Posterior cingulate gyrus (tissue), 11 donors: ENCODE data around the gene PPIL1.
"Not testable (repeated sequence)": the region's sequence is repeated elsewhere in the genome, so short reads cannot be mapped to it uniquely, and the experiment has no call there.

Experiments used
- DNase-seq, 10 donors: peaks; one replicate each; pipeline versions ENCODE4 v3.0.0 to v3.0.0-alpha.2; 2020 to 2021; ENCODE audit warnings: mixed read lengths in 3 of 10
- intact Hi-C: fragments of 100-400 bp; cut with DNase I; formaldehyde crosslinking; loops from one replicate; pipeline ENCODE4 v1.15.1; 2023

Gene PPIL1

GRCh38 chr6:36821581-36822335 is 52.8 kb downstream of the PPIL1 start:
- no peak for DNase-seq
- intact Hi-C loops, result no loop called here

GRCh38 chr6:36820700-36821580 is 53.7 kb downstream of the PPIL1 start:
- peak in 1 of 10 donors; percentile 88 for DNase-seq
- intact Hi-C loops, result no loop called here

DNA sequence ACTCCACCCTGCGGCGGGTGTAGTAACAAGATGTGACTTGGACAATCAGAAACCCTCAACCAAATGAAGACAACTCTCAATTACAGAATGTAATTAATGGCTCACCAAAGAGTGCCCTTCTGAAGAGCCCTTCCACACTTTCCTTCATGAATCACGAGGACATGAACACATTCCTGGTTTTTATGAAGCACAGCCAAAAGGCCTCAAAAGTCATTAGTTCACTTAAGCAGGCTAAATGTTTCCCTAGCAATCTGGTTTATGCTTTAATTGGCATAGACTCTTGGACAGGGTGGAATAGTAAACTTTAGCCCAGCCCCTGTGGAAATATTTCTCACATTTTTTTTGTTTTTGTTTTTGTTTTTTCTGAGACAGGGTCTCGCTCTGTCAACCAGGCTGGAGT is 55.8 kb downstream of the PPIL1 start:
- intact Hi-C loops, result no loop called here
- DNase-seq, result no peak

- DNase-seq, result no peak
- intact Hi-C loops, result no loop called here
Measured at GRCh38 chr6:36817847-36818246, 56.8 kb downstream of the PPIL1 start.

- no peak for DNase-seq
- intact Hi-C loops, result no loop called here
Measured at GRCh38 chr6:36817176-36817817, 57.3 kb downstream of the PPIL1 start.

DNA sequence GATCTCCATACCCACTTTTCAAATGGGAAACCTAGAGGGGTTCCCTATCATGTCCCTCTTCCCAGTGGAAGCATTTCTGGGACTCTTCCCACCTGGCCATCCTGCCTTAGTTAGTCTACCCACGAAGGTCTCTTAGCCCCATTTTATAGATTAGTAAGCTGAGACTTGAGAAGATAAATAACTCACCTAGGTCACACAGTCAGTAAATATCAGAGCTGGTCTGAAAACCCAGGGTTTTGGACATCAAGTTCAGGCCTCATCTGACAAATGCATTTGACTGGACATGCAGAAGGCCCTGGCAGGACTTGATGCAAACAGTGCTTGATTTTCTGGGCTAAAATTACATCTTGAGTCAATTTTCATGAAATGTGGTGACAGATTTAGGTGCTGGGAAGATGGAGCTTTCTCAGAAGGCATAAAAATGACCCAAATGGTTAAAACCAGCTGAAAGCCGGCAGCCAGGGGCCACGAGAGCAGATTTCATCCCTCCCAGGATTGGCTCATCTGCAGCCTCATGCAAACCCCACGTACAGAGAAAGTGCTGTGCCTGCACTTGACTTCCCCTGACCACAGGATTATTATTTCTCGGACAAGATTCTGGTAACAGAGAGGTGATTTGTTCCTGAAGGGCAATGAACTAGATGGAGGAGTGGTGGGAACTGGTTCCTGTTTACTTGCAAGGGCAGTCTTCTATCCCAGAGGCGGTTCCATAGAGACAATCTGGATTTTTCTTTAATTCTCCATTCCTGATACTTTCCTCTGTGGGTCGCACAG is 58.5 kb downstream of the PPIL1 start:
- no peak for DNase-seq
- intact Hi-C loops, result no loop called here

DNA sequence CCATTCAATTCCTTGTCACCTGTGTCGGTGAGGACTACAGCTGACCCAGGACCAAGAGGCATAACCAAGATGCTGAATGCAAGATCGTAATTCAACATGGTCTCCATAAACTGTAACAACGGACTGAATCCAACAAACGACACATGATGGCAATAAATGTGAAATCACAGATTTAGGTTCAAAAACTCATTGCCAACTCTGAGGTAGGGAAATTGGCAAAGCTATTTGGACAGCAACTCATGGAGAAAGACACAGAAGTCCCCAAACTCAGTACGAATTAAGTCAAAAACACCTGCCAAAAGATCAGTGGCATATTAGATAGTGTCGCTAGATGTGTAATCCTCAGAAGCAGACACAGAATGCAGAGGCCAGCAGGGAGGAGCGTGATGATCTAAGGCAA is 60.4 kb downstream of the PPIL1 start:
- intact Hi-C loops, result no loop called here
- no peak for DNase-seq

DNA sequence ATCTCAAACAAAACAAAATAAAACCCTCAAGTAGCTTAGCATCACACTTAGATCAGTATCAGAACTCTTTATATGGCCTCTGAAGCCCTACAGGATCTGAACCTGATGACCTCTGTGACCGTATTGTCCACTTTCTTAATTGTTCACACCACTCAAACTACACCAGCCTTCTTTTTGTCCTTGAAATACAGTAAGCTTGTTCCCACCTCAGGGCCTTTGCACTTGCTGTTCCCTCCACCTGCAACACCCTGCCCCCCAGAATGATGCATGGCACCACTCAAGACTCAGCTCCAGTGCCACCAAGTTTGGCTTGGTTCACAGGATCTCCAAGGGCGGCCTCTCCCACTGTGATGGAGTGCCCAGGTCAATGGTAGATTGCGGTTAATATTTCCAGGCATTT is 61.1 kb downstream of the PPIL1 start:
- no peak for DNase-seq
- intact Hi-C loops, result no loop called here

GRCh38 chr6:36813047-36813446 is 61.6 kb downstream of the PPIL1 start:
- intact Hi-C loops, DNase-seq: not testable (repeated sequence)

DNA sequence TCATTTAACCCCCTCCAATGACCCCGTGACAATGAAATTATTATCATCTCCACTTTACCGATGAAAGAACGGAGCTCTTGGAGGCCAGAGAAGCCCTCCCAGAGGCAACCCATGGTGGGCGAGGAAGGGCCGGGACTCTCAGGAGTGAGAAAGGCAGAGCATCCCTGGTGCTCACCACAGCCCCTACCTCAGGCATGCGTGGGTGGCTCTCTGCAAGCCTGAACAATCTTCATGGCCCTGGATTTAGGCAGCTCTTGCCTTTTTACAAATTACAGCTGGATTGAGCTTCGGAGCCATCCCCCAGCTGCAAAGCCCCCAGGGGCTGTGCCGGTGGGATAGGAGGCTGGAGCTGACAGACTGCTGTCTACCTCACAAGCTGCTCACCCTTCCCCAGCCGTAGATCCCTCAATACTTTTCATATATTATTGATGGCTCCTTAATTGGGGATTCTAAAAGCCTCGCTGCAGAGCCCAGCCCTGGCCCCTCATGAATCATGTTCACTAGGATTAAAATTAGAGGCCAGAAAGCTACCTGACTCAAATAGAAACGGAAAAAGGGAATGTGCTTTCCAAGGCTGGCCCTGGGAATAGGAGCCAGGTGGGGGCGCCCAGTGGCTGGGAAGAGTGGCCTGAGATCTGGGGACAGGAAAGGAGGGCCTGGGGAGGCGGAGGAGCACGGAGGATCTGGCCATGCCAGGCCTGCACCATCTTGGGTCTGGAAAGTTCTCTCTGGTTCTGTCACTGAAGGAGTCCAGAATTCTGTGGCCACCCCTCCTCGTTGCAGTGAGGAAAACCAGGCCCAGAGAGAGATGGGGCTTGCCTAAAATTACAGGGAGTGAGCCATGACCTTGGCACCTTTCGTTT is 64.4 kb downstream of the PPIL1 start:
- intact Hi-C loops, result no loop called here
- no peak for DNase-seq

DNA sequence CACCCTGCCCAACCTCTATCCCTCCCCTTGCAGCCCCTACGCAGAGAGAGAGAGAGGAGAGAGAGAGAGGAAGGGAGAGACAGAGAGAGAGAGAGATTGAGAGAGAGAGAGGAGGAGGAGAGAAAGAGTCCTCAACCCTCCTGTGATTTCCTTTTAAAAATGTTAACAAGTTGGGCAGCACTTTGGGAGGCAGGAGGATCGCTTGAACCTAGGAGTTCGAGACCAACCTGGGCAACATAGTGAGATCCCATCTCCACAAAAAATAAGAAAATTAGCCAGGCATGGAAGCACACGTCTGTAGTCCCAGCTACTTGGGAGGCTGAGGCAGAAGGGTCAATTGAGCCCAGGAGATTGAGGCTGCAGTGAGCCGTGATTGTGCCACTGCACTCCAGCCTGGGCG is 65.4 kb downstream of the PPIL1 start:
- no peak for DNase-seq
- intact Hi-C loops, result no loop called here

DNA sequence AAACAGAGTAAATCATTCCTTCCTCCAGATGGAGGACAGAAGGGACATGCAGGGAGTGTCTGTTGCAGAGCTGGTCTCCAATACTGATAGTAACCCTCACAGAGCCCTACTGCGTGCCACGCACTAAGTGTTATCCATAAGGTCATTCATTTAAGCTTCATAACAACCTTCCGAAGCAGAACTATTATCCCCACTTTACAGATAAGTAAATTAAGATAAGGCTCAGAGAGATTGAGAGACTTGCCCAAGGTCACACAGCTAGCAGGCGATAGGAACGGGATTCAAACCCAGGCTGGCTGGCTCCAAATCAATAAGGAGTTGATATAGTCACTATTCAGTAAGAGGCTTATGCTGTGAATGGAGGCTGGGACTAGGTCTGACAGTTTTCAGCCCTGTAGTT is 66.0 kb downstream of the PPIL1 start:
- no peak for DNase-seq
- intact Hi-C loops, result no loop called here

DNA sequence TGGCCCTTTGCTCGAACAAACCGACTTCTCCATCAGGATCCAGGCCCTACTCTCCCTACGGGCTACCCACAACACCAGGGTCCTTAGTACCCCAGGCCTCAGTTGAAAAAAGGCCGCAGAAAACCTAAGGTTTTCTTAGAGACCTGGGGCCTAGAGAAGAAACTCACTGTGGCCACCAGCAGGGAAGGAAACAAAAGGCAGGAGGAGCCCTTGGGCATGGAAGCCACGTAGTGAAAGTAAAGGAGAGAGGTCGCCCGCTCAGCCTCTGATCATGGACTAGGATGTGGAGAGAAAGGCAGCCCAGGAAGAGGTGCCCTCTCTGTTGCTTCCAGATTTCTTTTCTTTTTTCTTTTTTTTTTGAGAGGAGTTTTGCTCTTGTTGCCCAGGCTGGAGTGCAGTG is 66.9 kb downstream of the PPIL1 start:
- intact Hi-C loops, result no loop called here
- no peak for DNase-seq

DNA sequence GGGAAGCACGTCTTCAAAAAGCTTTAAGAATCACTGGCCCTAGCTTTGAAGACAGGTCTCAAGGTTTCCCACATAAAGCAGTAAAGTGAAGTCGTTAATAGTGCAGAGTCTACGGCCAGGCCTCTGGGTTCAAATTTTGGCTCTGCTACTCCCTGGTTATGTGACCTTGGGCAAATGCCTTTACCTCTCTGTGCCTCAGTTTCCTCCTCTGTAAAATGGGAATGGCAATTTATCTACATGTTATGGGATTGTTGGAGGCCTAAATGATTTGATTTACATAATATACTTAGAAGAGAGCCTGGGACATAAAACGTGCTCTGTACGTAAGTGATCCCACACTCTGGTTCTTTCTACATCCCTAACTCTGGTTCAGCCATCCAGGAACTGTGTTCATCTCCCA is 67.5 kb downstream of the PPIL1 start:
- DNase-seq, result no peak
- intact Hi-C loops, result no loop called here

- DNase-seq, result no peak
- intact Hi-C loops, result no loop called here
Measured at GRCh38 chr6:36805917-36806316, 68.7 kb downstream of the PPIL1 start.

GRCh38 chr6:36805096-36805797 is 69.4 kb downstream of the PPIL1 start:
- intact Hi-C loops, result no loop called here
- no peak for DNase-seq
